ENCODE results near the gene TMEM51.

The TMEM51 gene

DNA sequence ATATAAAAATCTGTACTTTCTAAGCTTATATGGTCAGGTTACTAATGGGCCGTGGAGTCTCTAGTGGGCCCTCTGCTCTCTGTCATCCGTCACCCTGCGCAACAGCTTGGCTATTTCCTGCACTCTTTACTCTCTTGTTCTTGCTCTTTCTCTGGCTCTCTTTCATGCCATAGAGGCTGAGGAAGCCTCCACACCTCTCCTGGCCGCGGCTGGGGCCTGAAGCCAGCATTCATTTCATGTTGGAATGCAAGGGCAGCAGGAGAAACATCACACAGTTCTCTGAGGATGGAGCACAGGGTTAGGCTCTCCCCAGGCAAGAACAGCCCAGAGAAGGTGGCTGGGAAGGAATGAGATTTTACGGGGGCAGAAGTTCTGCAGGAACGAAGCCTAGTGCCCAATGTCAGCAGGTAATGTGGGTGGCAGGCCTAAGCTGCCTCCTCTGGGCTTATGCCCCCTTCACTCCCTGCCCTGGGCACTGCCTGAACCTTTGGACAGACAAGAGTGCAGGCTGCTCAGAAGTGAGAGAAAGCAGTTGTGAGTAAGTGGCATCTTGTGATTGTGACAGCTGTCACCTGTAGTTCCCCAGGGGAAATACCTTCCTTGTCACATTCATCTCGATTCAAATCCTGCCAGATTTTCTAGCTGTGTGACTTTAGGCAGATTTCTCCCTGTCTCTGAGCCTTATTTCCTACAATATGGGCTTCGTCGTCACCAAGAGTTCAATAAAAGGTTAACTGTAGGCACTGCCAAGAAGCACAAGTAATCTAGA lies 89.9 kb downstream of the TMEM51 start:
- DNase-seq (ENCODE audit: low read depth) = no peak
- H3K4me3 ChIP-seq (ENCODE audit: low read depth, low read length) = no peak overlapping the region
- TF ChIP-seq CTCF (IDR thresholded peaks at IDR 0.05; ENCODE audit: low read depth, low read length, missing control alignments) = no peak

GRCh38 chr1:15244813-15245212 lies 91.3 kb downstream of the TMEM51 start:
- H3K4me3 ChIP-seq (ENCODE audit: low read depth, low read length) = no peak overlapping the region
- TF ChIP-seq CTCF (IDR thresholded peaks at IDR 0.05; ENCODE audit: low read depth, low read length, missing control alignments) = no peak
- DNase-seq (ENCODE audit: low read depth) = no peak

DNA sequence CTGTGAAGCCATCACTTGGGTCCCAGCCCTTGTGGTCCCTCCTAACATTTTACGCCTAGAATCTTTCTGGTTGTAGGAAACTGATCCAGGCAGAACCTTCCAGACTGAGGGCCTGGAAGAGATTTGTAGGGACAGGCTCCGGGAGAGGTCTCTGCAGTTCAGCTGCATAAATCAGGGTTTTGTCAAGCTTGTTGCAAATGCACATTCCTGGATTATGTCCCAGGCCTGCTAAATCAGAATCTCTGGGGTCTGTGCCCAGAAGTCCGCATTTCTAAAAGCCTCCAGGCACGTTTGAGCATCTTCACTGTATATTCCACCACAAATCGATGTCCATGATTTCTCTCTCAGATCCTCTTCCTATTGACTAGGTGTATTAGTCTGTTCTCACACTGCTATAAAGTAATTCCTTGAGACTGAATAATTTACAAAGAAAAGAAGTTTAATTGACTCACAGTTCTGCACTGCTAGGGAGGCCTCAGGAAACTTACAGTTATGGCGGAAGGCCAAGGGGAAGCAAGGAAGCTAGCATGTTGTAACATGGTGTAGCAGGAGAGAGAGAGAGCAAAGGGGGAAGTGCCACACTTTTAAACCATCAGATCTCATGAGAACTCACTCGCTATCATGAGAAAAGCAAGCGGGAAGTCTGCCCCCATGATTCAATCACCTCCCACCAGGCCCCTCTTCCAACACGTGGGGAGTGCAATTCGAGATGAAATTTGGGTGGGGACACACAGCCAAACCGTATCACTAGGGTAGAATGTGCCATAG lies 92.2 kb downstream of the TMEM51 start:
- no peak for DNase-seq (ENCODE audit: low read depth)
- TF ChIP-seq CTCF (IDR thresholded peaks at IDR 0.05; ENCODE audit: low read depth, low read length, missing control alignments) = no peak

GRCh38 chr1:15246960-15247614 lies 93.5 kb downstream of the TMEM51 start, which contains the start of gene FHAD1:
FHAD1 (plus strand) TSS chr1:15247223; CDS start chr1:15251785, 4,562 bp downstream.
- H3K4me3 ChIP-seq (ENCODE audit: low read depth, low read length) = peak within 1 kb of the TSS; percentile 27
- TF ChIP-seq CTCF (IDR thresholded peaks at IDR 0.05; ENCODE audit: low read depth, low read length, missing control alignments) = no peak
- DNase-seq (ENCODE audit: low read depth) = no peak

More for the DNA sequence above, 92.2 kb downstream of the TMEM51 start:
- no peak overlapping the region for H3K4me3 ChIP-seq (ENCODE audit: low read depth, low read length)

- DNase-seq (ENCODE audit: low read depth) = no peak
- TF ChIP-seq CTCF (IDR thresholded peaks at IDR 0.05; ENCODE audit: low read depth, low read length, missing control alignments) = no peak
- H3K4me3 ChIP-seq (ENCODE audit: low read depth, low read length) = no peak overlapping the region
Measured at GRCh38 chr1:15248216-15248615, 94.7 kb downstream of the TMEM51 start.

DNA sequence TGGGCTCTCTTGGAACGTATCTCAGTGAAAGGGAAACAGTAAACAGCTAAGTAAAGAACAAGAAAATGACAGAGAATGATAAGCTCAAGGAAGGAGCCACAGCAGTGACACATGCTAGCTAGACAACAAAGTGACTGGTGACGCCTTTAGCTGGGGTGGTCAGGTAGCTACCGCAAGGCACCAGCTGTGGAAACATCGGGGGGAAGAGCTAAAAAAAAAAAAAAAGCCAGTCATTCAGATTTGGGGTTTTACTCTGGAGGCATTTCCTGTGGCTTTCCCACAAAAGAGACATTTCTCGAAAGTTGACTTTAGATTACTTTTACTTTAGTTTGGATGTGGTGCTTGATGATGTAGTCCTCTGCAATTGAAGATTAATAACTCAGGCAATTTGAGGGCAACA lies 95.5 kb downstream of the TMEM51 start:
- TF ChIP-seq CTCF (IDR thresholded peaks at IDR 0.05; ENCODE audit: low read depth, low read length, missing control alignments) = no peak
- DNase-seq (ENCODE audit: low read depth) = no peak
- no peak overlapping the region for H3K4me3 ChIP-seq (ENCODE audit: low read depth, low read length)

All from GM12864 (cell line).